ENCODE results near the gene ABCF3. TPM values are rescaled to one million over a fixed set of nuclear protein-coding genes. Genes with fewer than 3 reads are reported as not detected.
A peak's percentile ranks its signal among the peaks of the same experiment; 100 is the strongest.

Gene ABCF3
- total RNA-seq, 1 donor from 2014 or later: 67.4 TPM

GRCh38 chr3:184178521-184179138 is 7.4 kb upstream of the ABCF3 start:
- intact Hi-C loops (cut with DNase I): no loop called here
- DNase-seq (ENCODE audit: low spot score) (no peak), ATAC-seq (no peak)

GRCh38 chr3:184180165-184180564 is 5.8 kb upstream of the ABCF3 start:
- no peak for ATAC-seq
- no peak for DNase-seq (ENCODE audit: low spot score)
- intact Hi-C loops (cut with DNase I): no loop called here

- ATAC-seq: no peak
- intact Hi-C loops (cut with DNase I): no loop called here
- DNase-seq (ENCODE audit: low spot score): peak; percentile 14
Measured at GRCh38 chr3:184181596-184181995, 4.4 kb upstream of the ABCF3 start.

GRCh38 chr3:184183679-184184078 is 2.3 kb upstream of the ABCF3 start:
- intact Hi-C loops (cut with DNase I): no loop called here
- DNase-seq (ENCODE audit: low spot score) (no peak), ATAC-seq (no peak)

GRCh38 chr3:184184546-184185230 is 1.3 kb upstream of the ABCF3 start:
- DNase-seq (ENCODE audit: low spot score): no peak
- intact Hi-C loops (cut with DNase I): no loop called here
- ATAC-seq: no peak

- intact Hi-C loops (cut with DNase I): no loop called here
- peak; percentile 99 for ATAC-seq
- DNase-seq (ENCODE audit: low spot score): peak; percentile 100
Measured at GRCh38 chr3:184185461-184186183, 377 bp upstream of the ABCF3 start.

GRCh38 chr3:184186902-184187207 is 856 bp downstream of the ABCF3 start:
- intact Hi-C loops (cut with DNase I): no loop called here

GRCh38 chr3:184188080-184188479 is 2.1 kb downstream of the ABCF3 start:
- DNase-seq (ENCODE audit: low spot score) (no peak), ATAC-seq (no peak)
- intact Hi-C loops (cut with DNase I): no loop called here

More at GRCh38 chr3:184186902-184187207, 856 bp downstream of the ABCF3 start:
- DNase-seq (ENCODE audit: low spot score) (peak; percentile 56), ATAC-seq (no peak)

- no peak for DNase-seq (ENCODE audit: low spot score)
- intact Hi-C loops (cut with DNase I): no loop called here
- ATAC-seq: no peak
Measured at GRCh38 chr3:184189421-184189820, 3.4 kb downstream of the ABCF3 start.

- no peak for ATAC-seq
- intact Hi-C loops (cut with DNase I): no loop called here
- no peak for DNase-seq (ENCODE audit: low spot score)
Measured at GRCh38 chr3:184192889-184193288, 6.9 kb downstream of the ABCF3 start.

- no peak for DNase-seq (ENCODE audit: low spot score)
- ATAC-seq: no peak
- intact Hi-C loops (cut with DNase I): no loop called here
Measured at GRCh38 chr3:184193991-184194539, 8.1 kb downstream of the ABCF3 start.

GRCh38 chr3:184196536-184196935 is 10.5 kb downstream of the ABCF3 start:
- intact Hi-C loops (cut with DNase I): no loop called here
- DNase-seq (ENCODE audit: low spot score) (no peak), ATAC-seq (no peak)

- DNase-seq (ENCODE audit: low spot score) (no peak), ATAC-seq (no peak)
- intact Hi-C loops (cut with DNase I): no loop called here
Measured at GRCh38 chr3:184198509-184198908, 12.5 kb downstream of the ABCF3 start.

- no peak for ATAC-seq
- intact Hi-C loops (cut with DNase I): no loop called here
- DNase-seq (ENCODE audit: low spot score): no peak
Measured at GRCh38 chr3:184200825-184201224, 14.8 kb downstream of the ABCF3 start.

- intact Hi-C loops (cut with DNase I): no loop called here
- ATAC-seq (no peak), DNase-seq (ENCODE audit: low spot score) (no peak)
Measured at GRCh38 chr3:184203526-184203925, 17.5 kb downstream of the ABCF3 start.

GRCh38 chr3:184209146-184209923 is 23.3 kb downstream of the ABCF3 start:
- DNase-seq (ENCODE audit: low spot score): peak; percentile 37
- intact Hi-C loops (cut with DNase I): no loop called here
- peak; percentile 85 for ATAC-seq

- intact Hi-C loops (cut with DNase I): no loop called here
- no peak for DNase-seq (ENCODE audit: low spot score)
- ATAC-seq: no peak
Measured at GRCh38 chr3:184211297-184211696, 25.3 kb downstream of the ABCF3 start.

GRCh38 chr3:184211718-184212117 is 25.7 kb downstream of the ABCF3 start:
- intact Hi-C loops (cut with DNase I): no loop called here
- no peak for ATAC-seq

GRCh38 chr3:184218814-184219213 is 32.8 kb downstream of the ABCF3 start:
- ATAC-seq (no peak), DNase-seq (ENCODE audit: low spot score) (no peak)
- intact Hi-C loops (cut with DNase I): no loop called here

More at GRCh38 chr3:184211718-184212117, 25.7 kb downstream of the ABCF3 start:
- DNase-seq (ENCODE audit: low spot score): no peak

Measured in sciatic nerve (tissue), 2 donors.